HG02759 (cell line): ENCODE data around the gene PPM1G.

Experiments
- ATAC-seq: cut with Tn5 transposase; IDR thresholded peaks from one replicate; pipeline ENCODE4 v1.9.1; 2021; ENCODE audit warnings: mild to moderate bottlenecking, moderate library complexity; ENCODE audit not compliant: unreplicated experiment

PPM1G gene

DNA sequence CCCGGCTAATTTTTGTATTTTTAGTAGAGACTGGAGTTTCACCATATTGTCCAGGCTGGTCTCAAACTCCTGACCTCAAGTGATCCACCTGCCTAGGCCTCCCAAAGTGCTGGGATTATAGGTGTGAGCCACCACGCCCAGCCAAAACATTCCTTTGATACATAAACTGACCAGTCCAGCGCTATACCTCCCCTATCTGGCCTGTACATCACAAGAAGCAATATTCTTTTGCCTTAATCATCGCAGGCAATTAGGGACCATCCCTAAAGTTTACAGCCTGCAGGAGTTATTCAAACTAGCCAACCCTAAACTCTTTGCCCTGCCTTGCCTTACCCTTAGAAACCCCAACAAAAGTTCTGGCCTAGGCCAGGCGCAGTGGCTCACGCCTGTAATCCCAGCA is 6.8 kb upstream of the PPM1G start:
- ATAC-seq: no peak

DNA sequence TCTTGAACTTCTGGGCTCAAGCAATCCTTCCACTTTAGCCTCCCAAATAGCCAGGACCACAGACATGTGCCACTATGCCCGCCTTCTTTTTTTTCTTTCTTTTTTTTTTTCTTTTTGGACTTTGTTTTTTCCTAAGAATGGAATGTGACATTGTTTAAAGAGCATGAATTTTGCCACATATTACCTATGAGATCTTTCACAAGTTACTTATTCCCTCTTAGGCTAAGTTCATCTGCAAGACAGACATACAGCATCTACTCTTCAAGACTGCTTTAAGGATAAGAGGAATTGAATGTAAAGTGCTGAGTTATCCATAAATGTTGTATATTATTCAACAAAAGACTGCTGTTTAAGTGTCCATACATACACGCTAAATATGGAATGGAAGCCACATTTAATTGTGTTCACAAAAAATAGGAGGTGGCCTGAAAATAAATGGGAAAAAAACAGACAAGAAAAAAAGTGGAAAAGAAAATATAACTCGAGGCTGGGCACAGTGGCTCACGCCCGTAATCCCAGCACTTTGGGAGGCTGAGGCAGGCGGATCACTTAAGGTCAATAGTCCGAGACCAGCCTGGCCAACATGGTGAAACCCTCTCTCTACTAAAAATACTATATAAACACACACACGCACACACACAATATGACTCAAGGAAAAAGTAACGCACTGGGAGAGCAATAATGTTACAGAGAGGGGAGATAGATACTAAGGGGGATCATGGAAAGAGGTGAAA is 3.2 kb upstream of the PPM1G start:
- ATAC-seq: no peak

DNA sequence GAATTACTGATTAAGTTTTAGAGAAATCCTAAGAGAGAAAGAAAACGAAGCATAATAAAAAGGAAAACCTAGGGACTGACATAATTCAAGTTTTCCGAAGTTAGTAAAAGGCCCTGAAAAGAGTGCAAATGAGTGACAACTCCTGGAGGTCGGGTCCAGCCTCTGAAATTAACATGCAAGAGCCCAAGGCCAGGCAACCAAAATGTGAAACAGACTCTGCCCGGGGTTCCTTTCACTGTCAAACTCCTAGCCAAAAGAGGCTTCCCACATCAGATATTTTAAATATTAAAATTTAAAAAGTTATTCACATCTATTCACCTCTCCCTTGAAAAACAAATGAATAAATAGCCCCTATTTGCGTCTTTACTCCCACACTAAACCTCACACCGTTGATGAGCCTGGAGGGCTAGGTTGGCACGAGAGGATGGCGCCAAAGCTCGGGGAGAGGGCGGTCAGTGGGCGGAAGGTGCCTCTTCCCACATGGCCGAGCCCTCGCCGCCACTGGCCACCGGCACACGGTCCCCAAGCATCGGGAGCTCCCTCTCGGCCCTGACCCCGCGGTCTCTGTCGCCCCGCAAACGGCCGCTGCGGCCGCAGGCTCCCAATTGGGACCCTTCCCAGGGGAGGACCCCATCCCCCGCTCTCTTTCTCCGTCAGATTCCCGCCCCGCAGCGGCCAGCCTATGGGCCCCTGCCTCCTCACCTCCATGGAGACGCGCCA is 630 bp downstream of the PPM1G start:
- peak; percentile 26 for ATAC-seq

DNA sequence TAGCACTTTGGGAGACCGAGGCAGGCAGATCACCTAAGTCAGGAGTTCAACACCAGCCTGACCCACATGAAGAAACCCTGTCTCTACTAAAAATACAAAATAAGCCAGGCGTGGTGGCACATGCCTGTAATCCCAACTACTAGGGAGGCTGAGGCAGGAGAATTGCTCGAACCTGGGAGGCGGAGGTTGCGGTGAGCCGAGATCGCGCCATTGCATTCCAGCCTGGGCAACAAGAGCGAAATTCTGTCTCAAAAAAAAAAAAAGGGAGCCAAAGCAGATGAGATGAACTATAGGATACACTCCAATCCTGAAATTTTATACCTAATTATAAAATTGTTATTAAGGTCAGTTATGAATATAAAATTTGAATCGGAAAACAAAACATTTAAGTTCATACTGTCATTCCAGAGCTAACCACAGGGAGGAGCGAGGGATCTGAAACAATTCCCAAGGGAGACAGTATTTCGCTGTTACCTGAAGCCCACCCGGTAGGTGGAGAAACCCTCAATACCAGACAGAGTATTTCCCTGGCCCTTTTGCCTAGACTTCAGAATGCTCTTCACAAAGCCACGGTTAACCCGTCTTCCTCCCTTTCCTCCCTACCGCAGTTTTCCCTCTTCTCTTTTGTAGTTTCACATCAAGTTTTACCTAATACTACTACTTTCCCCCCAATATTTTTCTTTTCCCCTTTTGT is 1.4 kb downstream of the PPM1G start:
- ATAC-seq: no peak

DNA sequence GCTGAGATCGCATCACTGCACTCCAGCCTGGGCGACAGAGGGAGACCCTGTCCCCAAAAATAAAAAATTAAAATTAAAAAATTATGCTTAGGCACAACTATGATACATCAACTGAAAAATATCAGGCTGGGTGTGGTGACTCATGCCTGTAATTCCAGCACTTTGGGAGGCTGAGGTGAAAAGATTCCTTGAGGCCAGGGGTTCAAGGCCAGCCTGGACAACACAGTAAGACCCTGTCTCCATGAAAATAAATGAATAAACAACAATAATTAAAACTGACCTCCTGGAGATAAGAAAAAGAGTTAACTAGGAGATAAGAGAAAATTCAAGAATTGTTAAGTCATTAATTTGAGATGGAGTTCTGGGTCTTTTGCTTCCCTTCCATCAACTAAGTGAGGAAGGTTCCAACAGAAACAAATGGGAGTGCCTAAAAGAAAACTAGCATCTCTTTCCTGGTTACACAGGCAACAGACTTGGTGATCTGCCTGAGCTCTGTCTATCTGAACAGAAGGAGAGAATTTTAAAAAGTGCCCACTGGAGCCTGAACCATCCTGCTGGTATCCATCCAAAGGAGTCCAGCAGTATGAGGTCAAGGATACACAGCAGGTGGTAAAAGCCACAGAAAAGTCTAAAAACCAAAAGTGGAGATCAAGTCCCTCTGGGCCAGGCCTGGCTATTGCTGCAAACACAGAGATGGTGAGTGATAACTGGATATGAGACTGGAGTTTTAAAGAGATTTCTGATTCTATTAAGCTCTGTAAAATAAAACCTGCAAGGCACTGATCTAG is 8.8 kb downstream of the PPM1G start:
- no peak for ATAC-seq

DNA sequence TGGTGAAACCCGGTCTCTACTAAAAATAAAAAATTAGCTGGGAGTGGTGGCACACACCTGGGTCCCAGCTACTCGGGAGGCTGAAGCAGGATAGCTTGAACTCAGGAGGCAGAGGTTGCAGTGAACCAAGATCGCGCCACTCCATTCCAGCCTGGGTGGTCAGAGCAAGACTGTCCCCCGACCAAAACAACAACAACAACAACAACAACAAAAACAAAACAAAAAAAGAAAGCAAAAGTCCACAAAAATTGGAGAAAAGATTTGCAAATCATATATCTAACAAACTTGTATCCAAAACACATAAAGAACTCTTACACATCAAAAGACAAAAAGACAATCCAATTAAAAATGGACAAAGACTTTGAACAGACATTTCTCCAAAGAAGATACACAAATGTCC is 10.4 kb downstream of the PPM1G start:
- ATAC-seq: no peak

DNA sequence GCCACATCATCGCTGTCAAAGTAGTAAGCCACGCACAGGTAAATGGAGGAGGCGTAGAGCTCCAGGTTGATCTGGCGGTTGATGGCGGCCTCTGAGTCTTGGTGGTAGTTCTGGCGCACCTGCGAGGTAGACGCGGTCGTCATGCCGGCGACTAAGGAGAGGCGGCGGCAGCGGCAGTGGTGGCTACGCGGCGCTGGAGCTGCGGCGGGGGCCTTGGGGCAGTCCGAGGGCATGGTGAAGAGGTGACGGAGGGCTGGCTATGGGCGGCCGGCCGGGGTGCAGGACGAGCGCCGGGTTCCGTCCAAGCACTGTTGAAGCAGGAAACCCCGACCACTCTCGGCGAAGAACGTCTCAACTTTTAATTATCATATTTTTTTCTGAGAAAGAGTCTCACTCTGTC is 16.2 kb downstream of the PPM1G start:
- no peak for ATAC-seq

DNA sequence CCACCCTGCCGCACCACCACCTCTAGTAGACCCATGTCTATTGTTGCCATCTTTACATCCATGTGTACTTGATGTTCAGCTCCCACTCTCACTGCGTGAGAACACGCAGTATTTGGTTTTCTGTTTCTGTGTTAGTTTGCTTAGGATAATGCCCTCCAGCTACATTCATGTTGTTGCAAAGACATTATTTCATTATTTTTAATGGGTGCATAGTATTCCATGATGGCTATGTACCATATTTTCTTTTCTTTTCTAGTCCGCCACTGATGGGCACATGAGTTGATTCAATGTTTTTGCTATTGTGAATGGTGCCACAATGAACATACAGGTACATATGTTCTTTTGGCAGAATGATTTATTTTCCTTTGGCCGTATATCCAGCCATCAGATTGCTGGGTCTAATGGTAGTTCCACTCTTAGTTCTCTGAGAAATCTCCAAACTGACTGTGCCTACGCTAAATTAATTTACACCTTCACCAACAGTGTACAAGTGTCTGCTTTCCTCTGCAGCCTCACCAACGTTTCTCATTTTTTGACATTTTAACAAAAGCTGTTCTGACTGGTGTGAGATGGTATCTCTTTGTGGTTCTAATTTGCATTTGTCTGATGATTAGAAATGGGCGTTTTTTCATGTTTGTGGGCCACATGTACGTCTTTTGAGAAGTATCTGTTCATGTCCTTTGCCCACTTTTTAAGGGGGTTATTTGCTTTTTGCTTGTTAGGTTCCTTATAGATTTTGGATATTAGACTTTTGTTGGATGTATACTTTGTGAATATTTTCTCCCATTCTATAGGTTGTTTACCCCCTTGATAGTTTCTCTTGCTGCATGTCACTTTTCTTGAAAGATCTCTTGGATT is 18.3 kb downstream of the PPM1G start:
- ATAC-seq: no peak

DNA sequence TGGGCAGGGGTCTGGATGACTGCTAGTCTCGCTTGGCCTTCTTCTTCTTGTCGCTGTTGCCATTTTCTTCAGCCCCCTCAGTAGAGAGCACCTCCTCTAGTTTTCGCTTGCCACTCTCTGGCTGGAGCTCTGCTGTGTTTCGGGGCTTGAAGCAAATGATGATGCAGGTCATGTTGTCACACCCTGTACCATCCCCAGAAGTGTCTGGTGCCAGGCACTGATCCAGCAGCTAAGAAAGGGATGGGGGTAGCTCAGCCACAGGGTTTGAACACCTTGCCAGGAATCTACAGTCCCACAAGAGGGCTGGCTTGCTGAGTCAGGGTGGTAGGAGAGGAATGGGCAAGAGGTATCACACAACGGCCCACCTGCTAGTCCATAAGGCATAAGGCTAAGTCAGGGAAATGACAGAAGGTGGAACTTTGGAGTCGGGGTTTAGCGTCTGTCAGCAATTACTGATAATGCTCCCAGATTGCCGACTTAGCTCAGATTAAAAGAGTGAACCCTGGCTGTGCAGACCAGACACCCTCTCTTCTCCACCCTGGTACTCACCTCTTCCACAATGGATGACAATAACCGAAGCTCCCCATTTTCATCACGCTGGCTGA is 27.7 kb downstream of the PPM1G start:
- ATAC-seq: no peak

DNA sequence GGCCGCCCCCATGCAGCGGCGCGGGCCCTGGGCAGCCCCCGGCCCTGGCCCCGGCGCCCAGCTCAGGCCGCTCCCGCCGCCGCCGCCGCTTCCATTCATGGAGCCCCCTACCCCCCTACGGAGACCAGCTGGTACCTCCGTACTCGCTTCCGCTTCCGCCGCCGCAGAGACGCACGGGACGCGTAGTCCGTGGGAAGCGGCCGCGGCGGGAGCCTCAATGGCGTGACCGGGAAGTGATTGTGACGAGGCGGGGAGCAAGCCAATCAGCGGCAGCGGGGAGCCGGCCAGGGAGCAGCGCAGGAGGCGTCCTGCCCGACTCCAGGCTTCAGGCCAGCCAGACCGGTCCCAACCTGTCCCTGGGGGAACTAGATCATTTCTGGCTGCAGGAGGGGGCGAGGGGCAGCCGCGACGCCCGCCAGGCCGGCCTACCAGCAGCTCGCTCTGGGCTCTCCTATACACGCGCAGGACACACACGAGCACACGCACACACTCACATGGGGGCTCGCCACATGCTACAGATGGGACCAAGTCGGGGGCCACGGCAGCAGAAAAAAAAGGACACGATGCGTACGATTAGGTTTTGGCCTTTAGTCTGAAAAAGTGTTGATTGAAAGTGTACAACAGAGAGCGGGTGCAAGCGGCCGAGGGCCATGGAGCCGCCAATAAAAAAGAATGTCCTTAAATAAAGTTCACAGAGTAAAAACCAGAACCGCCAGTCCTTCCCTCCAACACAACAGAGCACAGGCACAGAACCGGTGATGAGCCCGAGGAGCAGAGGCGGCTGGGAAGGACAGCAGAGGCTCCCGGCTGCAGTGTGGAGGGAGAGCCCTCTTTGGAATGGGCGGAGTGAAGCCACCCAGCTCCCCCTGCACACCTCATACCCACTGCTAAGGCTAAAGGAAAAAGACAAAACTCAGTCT is 28.5 kb downstream of the PPM1G start, which contains the start of gene ZNF513:
ZNF513 (minus strand) TSS at position 109 of the 920 bp plus-strand sequence. CDS start 208 bp downstream, outside the sequence.
- ATAC-seq: peak; percentile 92

DNA sequence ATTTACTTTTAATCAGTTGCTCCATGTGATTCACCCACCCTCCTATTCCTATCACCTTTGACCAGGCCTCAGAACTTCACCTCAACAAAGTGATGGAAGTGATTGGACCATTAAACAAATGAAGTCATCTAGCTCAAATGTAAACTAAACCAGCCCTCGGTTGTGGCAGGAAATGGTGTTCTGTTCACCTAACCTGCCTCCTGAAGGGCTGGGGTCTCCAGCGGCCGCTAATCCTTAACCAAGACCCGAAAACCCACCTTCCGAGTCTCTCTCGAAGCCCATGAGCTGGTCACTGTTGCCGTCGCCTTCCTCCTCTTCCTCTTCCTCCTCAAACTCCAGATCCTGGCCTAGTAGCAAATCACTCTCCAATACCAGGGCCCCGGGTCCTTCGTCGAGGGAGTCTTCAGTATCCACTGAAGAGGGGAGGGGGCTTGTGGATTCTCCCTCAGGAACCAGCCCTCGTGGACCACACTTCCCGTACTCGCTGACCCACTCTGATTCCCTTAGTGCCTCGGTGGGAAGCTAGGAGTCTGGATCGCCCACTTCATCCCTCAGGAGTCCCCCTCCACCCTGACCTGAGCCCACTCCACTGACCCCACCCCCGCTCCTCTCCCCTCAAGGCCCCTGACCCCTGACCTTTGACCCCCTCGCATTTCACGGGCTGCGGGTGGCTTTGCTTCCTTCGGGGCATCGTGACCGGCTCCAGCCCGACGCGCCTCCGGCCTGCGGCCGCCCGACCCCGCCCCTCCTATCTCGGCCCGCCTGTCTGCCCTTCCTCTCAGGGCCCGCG is 29.4 kb downstream of the PPM1G start:
- ATAC-seq: no peak

DNA sequence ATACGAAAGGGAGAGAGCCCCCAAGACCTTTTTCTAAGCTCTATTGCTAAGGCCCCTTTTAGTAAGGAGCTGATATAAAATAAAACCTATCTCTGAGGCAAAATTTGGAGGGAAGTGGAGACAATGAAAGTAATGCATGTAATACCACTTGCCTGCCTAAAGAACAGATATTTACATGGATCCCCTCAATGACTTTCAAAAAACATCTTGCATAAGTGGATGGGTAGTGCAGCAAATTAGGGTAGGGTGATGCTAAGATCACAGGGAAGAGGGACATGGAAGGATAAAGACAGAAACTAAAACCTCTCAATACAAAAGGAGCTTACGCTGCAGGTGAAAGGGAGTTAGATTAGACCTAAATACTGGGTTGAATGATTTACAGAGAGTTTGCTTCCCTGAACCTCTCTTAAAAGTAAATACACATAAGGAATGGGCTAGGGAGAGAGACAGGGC is 30.0 kb downstream of the PPM1G start:
- no peak for ATAC-seq

DNA sequence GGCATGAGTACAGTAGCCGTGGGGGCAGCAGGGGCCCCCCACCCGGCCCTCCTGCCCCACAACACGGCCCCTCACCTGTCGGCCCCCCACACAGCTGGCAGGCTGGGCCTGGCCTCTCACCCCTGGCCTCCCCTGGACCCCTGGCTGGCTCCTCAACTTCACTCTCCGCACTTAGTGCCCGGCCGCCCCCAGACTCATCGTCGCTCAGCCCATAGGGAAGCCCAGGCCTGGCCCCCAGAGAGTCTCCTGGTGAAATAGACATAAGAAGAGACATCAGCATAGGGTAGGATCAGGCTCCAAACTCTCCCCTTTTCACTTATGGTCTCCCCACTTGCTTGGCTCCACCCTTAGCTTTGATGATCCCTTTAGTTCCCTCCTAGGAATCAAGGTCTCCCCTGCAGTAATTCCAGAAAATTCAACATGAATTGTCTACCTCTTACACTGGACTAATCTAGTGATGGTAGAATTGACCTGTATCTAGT is 30.5 kb downstream of the PPM1G start:
- no peak for ATAC-seq

DNA sequence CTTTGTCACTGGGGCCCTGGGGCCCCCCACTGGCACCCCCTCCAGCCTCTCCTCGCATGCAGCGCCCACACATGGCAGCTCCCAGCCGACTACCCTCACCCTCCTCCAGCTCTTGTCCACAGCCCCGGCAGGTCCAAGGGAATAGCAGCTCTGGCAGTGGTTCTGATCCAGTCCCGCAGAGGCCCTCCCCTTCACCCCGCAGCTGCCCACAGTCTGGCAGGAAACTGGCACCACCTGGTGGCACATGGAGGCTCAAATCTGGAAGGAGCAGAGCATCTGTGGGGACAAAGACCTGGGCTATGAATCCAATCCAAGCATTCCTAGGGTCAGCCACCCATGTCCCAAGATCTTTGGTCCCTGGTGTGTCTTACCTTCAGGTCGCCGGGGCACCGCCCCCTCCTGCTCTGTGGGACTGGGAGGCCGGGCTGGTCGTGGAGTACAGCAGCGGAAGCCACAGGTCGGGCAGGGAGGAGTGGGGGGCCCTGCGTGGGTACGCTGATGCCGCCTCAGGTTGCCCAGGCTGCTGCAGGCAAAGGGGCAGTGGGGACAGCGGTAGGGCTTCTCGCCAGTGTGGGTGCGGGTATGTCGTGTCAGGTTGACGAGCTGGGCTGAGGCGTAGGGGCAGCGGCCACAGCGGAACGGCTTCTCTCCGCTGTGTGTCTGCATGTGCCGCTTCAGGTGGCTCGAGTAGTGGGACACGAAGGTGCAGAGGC is 31.1 kb downstream of the PPM1G start:
- no peak for ATAC-seq

DNA sequence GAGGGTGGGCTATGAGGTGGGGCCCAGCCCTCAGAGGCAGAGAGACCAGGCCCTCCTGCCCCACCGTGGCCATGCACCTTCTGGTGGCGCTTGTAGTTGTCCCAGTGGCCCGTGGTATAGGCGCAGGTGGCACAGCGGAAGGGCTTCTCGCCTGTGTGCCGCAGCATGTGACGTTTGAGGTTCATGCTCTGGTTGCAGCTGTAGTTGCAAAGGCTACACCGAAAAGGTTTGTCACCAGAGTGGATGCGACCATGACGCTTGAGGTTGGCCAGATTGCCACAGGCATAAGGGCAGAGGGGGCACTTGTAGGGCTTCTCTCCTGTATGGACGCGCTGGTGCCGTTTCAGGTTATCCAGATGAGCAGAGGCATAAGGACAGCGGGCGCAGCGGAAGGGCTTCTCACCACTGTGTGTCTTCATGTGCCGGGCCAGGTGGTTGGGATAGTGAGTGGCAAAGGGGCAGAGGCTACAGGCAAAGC is 31.7 kb downstream of the PPM1G start:
- ATAC-seq: no peak

DNA sequence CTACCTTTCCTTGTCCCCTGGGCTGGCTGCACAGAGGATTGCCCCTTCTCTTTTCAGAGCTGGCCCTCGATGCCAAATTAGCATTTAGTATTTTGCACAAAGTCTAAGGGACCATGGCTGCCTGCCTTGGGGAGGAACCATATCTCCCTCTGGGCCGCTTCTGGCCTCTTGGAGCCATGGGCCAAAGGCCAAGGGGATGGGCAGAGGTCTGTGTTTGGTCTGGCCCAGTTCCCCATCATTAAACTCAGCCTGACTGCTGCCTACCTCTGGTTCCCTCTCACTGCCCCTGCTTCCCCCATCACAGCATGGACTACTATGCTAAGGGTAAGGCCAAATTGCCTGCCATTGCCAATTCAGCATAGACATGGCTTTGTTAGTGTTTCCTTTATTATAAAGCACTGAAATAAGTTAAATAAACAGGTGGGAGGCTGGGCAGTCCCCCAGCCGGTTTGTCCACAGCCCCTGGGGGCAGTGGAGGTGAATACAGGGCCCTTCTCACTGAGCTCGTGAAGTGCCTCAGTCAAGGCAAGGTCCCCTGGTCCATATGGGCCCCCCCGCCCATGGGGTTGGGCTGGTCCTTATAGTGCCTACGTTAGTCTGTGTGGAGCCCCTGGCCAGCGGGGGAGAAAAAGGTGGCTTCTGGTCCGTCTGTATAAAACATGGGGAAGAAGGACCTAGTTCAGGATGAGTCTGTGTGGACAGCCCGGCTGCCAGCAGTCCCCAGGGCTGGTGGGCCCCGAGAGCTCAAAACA is 32.3 kb downstream of the PPM1G start:
- ATAC-seq: no peak
